8988T (cell line): ENCODE data around the gene SPON1.

Source experiments
- DNase-seq: peaks from one replicate; pipeline ENCODE4 v3.0.0; 2011

Gene SPON1

DNA sequence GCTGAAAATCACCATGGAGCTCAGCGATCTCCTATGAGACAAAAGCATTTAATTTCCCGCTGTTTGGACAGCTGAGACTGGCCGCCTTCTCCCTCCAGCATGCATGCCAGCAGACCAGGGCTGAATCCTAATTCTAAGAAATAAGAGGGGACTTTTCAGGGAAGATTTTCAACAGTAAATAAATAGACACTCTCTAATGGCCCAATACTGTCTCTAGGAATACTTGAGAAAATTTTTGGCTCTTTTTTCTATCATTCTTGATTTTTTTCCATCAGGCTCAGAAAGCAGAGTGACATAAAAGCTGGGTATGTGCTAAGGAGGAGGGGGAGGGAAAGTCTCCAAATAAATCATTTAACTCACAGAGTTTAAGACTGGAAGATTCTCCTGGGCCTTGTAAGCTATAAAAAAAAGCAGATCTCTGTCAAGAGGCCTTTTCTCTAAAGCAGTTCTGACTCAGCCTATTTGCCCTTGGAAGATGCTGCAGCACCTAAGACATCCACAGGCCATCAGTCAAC lies 17.6 kb upstream of the SPON1 start:
- no peak for DNase-seq

DNA sequence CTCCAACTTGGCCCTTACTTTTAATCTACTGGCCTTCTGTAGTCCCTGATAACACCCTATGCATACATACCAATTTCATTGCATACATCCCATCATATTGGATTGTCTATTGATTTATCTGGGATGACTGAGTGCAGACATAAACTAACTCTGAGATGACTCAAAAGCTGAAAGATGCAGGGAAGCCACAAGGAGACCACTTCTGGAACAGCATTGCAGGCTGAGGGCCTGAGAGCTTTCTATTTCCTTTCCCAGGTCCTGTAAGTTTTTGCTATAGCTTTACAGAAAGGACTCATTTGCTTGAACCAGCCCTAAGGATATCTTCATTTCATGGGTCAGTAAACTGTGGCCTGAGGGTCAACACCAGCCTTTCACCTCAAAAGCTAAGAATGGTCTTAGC lies 15.1 kb upstream of the SPON1 start:
- no peak for DNase-seq

DNA sequence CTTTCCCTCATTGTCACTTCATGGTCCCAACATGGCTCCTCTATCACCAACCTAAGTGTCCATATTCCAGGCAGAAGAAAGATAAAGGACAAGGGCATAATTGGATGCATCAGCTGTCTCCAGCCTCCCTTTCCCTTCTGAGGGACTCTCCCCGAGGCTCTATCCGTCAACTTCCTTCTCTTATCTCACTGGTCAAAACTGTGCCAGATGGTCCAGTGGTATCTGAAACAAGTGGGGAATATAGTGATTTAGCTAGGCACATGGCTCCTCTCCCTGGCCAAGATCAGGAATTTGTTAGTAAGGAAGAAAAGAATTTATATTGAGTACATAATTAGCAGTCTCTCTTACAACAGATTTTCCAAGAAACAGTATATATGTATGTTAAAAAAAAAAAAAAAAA lies 12.6 kb upstream of the SPON1 start:
- DNase-seq = no peak

DNA sequence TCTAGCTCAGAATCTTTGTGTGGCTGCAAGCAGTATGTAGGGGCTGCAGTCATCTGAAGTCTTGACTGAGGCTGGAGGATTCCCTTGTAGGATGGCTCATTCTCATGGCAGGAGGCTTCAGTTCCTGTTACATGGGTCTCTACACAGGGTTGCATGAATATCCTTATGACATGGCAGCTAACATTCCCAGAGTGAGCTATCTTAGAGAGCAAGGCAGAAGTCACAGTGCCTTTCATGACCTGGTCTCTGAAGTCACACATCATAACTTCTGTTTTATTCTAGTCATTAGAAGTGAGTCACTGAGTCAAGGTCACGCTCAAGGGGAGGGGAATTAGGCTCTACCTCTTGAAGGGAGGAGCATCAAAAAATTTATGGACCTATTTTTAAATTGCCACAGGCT lies 10.3 kb upstream of the SPON1 start:
- DNase-seq = no peak

DNA sequence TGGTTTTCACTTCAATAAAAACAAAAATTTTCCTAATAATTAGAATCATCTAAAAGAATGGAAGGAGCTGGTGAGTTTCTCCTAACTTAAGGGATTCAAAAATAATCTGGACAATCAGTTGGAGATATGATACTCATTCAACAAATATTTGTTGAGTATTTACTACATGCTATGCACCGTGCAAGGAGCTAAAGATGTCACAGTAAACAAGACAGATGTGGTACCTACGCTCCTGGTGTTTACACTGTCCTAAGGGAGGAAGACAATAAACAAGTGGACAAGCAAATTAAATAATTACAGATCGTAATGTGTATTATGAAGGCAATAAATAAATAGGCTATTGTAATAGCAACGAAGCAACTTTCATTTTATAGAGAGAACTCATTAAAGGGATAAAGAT lies 9.9 kb upstream of the SPON1 start:
- no peak for DNase-seq

DNA sequence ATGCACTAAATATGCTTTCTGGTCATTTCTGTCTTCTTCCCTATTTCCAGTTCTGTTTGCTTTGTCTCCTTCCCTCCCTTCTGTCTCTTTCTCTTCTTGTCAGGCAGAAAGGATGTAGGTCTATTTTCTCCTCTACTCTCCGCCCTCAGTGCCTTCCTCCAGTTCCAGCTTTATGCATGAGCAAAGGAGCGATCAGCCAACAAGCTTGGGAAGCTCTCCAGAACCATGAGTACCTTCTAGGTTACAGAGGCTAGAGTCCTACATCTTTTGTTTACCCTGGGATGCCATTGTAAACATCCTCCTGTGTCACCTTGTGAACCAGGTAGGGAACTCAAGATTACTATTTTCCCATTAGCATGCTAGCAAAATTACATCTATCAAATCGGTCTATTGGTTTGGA lies 7.9 kb upstream of the SPON1 start:
- DNase-seq = no peak

DNA sequence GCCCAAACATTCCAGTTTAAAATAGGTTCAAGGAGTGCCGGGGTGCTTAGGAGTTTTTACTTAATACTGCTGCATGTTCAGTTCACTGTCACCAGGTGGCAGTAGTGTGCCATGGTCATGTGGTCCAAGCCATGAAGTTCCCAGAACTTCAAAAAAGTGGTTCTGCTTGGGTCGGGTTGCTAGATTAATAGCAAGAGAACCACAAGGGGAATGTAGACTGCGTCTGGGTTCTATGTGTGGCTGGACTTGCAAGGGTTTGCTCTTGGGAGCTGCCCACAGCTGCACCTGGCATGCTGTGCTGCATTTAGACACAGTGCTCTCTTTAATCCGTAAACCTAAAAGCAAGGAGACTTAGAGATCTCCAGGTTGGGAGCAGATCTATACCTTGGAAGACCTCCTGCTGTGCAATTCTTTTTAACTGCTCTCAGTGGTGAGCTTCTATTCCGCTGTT lies 6.5 kb upstream of the SPON1 start:
- DNase-seq = no peak

DNA sequence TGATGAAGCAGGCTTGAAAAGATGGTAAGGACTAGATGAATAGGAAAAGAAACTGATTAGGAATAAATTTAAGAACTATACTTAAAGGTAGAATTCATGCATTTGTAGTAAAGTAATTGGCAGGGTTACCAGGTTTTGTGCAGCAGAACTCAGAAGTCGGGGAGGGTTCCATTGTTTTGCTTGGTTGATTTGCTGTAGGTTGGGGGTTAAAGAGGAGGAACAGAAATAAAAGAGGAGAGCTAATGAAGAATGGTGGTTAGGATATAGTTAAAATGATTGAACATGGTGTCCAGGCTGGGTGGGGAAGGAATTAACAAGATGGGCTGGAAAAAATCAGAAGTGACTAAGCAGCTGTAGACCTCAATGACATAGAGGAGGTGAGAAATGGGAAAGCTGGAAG lies 5.5 kb upstream of the SPON1 start:
- DNase-seq = no peak

DNA sequence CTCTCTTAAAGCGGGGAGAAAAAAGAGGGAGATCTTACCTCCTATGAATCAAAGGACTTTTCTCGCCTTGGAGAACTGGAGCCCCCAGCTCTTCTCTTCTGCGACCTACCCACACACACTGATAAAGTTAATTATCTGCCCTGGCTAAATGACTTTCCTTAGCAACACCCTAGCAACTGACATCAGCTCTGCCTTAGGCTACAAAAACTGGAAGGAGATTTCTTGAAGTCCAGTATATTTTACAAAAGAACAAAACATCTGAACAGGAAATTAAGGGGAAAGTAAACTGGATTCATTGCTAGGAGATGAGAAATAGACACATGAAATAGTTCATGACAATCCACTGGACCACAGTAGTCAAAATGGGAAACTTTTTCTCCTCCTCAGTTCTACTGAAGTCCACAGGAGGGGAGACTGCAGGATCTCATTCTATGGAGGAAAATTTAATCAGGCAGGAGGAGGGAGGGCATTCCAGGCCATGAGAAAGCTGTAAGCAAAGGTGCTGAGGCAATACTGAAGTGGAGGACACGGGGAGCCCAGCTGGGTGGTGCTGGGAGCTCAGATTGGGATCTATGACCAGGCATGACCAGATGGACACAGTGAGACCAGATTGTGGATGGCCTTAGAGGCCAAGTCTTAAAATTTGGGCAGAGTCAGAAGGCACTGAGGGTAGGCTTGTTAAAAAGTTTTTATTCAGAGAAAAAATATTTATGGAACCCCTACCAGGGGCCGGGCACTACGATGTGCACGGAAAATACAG lies 3.7 kb upstream of the SPON1 start:
- no peak for DNase-seq

DNA sequence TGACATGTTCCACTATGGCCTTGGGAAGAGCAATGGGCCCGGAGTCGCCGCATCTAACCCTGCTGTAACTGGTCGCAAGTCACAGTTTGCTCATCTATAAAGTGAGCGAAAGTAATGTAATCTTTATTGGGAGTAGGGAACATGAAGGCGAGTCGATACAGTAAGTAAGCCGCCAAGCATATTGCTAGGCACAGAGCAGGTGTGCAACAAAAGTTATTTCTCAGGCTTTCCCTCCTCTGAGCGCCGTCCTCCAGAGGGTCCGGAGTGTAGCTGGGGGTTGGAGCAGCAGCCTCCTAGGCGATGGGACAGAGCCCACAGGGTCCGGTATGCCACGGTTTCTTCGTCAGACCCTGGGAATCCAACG lies 343 bp upstream of the SPON1 start:
- no peak for DNase-seq

DNA sequence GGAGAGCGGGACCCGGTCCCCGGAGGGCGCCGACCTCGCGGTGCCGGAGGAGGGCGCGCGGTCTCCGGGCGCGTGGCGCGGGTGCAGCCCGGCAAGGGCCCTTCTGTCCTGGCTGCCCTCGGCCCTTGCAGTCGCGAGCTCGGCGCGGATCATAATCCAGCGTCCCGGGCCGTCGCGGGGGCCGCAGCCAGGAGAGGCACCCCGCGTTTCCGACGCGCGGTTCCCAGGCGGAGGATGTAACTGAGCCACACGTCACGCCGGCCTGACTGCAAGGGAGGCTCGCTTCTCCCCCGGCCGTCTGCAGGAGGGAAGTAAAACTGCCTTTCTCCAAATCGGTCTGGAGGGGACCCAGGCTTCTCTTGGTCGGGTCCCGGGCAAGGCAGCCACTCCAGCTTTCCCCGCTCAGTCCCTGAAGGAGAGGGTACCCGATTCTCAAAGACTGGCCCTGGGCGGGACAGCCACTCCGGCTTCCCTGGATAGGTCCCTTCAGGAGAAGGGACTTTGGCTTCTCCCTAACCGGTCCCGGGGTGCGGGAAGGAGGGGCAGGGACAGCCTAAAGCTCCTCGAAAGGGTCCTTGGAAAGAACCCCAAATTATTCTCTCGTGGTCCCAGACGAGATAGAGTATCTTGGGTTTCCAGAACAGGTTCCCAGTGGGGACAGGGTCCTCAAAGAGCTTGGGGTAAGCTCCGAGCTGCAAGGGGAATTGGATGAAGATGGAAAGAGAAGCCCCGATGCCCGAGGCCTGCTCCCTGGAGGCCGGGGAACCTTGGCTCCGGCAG lies 836 bp downstream of the SPON1 start:
- DNase-seq = no peak

DNA sequence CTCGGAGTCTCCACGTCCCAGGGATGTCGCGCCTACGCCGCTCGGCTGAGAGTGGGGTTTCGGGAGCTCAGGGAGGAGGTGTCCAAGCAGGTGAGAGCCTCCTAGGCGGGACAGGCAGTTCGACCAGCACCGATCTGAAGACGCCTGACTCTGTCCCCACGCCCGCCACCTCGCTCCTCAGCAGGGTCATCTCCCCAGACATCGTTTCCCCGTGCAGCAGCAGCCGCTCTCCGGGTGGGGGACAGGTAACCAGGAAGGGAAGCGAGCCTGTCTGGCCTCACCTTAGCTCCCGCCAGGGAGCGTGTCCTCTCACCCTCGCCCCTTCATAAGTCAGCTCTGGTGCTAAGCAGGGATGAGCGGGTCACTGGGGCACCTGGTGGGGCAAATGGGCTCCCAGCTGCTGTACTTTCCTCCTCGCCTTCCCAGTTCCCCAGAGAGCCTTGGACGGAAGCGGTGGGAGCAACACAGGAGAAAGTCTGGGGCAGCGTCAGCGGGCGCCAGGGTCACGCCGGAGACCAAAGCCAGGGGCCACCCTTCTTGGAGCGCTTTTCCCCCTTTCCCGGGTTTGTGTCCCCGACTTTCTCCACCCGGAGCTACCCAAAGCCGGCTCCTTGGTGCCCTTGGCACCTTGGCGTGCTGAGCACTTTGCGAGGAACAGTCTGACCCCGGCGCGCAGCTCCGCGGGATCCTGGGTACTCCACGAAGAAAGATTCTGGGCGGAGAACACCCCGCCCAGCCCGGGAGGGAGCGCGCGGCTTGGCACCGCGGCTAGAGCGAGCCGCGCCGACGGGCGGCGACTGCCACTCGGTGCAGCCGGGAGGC lies 1.6 kb downstream of the SPON1 start:
- DNase-seq = no peak

DNA sequence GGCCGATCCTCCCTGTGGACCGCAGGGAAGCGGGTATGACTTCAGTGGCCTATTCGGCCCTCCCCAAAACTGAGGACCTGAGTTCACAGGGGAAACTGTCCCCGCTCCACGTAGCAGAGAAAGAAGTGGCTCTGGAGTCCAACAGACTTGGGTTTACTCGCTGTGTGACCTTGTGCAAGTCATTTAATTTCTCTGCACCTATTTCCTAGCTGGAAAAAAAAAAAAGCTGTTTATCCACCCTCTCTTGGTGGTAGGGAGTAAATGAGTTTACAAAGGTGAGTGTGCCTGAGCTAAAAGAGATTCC lies 2.2 kb downstream of the SPON1 start:
- DNase-seq = no peak

DNA sequence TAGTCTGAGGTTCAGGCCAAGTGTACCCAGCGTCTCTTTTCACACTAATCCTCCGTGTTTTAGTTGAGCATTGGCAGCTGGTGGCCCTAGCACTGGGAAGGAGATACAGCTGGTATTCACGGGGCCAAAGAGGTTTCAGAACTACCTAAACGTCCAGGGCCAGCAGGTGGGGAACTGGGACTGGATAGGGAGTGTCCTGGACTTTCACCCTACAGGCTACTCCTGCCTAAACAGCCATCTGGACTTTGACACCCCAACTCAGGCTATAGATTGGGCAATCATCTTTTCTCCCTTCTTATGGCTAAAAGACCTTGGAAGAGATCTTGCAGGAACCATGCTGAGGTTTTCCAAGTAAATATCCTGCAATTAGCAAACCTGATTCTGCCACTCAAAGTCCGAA lies 2.8 kb downstream of the SPON1 start:
- no peak for DNase-seq

DNA sequence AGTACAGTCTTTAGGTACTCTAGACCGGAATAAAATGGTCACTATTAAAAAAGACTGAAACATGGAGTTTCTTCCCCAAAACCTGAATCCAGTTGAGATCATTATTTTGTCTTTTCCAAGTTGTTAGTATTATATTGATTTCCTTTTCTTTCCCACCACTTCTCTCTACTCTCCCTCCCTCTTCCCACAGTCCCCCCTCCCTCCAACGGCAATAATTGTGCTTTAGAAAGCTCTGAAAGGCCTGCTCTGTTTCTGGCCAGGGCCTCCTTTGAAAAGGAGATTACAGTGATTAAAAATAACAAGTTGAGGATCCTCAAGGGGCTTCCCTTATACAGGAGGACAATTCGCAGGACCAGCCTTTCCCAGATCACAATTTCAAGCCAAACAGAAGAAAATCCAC lies 3.5 kb downstream of the SPON1 start:
- no peak for DNase-seq

DNA sequence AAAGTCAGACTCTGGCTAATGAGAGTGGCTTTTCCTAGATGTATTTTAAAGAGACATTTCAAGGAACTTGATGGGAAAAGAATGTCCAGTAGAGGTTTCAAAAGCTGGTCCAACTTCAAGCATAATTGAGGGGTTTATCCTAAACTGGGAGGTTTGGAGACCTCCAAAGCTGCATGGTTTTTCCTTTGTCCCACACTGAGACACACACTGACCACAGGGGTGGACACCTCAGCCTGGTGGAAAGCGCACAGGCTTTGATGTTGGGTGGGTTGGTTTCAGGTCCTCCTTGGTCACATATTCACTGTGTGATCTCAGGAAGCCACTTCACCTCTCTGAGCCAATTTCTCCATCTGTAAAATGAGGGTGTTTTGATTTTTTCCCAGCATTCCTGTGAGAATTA lies 4.0 kb downstream of the SPON1 start:
- DNase-seq = no peak

DNA sequence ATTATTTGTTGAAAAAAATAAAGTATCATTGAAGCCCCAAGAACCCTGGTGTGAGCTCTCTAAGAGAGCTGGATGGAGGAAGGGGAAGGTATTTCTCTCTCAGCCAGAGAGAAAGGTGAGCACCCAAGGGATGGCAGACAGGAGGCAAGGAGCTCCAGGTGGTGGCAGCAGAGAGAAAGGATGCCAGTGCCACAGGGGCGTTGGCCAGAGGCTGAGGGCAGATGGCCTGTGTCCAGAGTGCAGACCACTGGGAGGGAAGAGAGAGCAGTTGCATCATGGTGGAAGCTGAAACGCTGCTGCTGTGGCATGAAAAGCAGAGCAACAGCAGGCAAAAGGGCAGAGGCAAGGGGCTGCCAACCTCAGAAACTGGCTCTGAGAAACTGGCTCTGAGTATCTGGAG lies 8.5 kb downstream of the SPON1 start:
- DNase-seq = no peak

DNA sequence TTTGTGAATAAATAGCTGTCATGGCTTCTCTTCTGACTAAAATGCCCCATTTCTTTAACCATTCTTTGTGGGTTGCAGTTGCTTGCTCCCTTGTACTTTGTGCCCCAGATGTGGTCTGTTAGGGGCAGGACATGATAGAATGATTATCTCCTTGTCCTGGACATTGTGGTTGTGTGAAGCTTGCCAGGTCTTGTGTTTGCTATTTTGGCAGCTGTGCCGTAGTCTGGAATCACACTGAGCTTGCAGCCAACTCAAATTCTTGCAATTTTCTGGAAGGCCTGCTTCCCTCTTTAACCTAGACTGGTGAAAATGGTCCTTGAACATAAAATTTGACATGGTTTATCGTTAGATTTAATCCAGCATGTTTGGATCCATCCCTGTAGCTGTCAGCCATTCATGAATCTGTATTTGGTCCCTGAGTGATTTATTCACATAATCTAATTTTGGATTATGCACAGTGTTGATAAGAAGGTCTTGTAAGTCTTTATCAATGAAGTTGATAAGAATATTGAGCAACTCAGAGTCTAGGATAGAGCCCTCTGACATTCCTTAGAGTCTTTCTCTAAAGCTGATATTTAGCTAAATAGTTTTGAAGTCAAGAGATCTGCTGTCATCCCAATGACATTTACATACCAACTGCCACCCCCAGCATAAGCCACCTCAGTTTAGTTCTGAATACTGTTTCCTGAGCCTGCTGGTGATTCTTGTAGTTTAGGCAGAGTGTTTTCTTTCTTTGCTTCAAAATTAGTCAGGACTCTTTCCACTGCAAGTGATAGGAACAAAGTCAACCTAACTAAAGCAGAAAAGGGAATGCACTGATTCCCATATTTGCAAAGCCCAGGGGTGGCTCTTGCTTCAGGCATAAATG lies 9.8 kb downstream of the SPON1 start:
- no peak for DNase-seq

DNA sequence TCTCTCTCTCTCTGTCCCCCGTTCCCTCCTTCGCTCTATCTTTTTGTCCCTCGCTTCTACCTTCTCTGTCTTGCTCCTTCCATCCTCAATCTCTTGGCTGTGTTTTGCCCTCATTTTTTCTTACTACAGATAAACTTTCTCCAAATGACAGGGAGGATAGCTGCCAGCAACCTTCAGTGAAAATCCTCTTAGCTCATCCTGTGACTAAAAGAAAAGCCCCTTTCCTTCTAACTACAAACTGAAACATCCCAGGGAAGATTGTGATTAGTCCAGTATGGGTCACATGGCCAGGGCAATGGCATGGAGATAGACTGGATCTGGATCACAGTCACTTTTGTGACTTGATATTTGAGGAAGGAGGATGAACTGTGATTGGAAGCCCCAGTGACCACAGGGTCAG lies 10.4 kb downstream of the SPON1 start:
- DNase-seq = no peak

DNA sequence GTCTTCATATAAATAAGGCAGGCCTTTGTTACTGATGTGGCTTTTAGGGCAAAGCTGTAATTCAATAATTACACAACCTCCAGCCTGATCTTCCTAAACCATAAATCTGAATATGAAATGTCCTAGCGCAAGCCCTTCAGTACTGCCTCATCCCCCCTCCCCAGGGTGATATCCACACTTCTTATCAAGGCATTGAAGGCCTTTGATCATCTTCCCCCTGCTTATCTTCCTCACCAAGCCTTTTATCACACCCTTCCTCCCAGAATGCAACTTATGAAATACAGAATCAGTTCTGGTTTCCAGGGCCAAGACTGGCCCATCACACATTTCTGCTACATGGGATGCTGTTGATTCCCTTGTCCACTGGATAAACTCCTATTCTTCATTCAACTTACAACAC lies 12.1 kb downstream of the SPON1 start:
- DNase-seq = no peak

DNA sequence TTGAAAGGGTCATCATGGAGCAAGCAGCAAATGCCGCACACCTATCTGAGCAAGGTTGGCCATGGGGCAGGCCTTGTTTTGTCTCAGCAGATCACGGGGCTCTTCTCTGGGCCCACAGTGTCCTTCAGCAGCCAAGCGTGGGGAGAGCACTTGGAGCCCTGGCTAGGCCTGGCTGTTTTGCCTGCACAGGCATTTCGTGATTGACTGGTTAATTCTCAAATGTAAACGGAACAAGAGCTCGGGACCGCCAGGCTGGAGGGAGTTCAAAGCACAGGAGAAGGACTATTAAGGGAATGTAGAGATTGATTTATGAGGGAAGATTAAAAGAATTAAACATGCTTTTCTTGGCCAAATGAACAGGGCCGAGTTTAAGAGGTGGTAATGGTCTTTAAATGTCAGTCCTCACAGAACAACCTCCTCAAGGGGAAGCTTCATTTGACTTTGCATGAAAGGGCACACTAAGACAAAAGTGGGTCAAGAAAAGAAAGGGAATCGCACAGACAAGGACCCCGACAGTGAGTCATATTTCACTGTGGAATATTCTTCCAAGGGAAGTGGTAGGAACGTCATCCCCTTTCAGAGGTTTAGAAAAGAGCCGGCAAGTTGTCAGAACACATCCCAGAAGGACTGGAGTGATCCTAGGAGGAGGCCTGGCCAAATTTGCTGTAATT lies 20.7 kb downstream of the SPON1 start:
- DNase-seq = no peak
